PFSK-1 (cell line): Measurements from ENCODE around the gene PHF20.

Experiments
- FOXP2 ChIP-seq: optimal IDR thresholded peaks from 2 replicates; pipeline ENCODE3; 2011; ENCODE audit warnings: borderline replicate concordance, control low read depth, inconsistent platforms; ENCODE audit not compliant: insufficient read depth; ENCODE audit errors: extremely low read length, extremely low read depth
- POLR2AphosphoS5 ChIP-seq: IDR thresholded peaks from 2 replicates; pipeline ENCODE4 v1.6.1; 2012; ENCODE audit warnings: low read depth, mild to moderate bottlenecking, control low read depth, low read length, moderate library complexity
- SIN3A ChIP-seq: IDR thresholded peaks from 2 replicates; pipeline ENCODE4 v1.6.1; 2012; ENCODE audit warnings: mild to moderate bottlenecking, low read length, moderate library complexity, borderline replicate concordance; ENCODE audit not compliant: insufficient read depth
- TAF1 ChIP-seq: IDR thresholded peaks from 2 replicates; pipeline ENCODE4 v1.6.1; 2012; ENCODE audit warnings: low read length, control low read depth, borderline replicate concordance; ENCODE audit not compliant: insufficient read depth
- TF ChIP-seq, protein P1 (sequence below), 2 experiments: IDR thresholded peaks; 2 replicates each; pipeline versions ENCODE4 v1.6.1 to v1.8.0; 2011 to 2012; ENCODE audit warnings: low read depth in 2 of 2, low read length in 2 of 2, control low read depth in 1 of 2, inconsistent platforms in 1 of 2, mild to moderate bottlenecking in 1 of 2, moderate library complexity in 1 of 2; ENCODE audit not compliant: insufficient read depth in 1 of 2

PHF20 gene

GRCh38 chr20:35823147-35823546 lies 51.3 kb downstream of the PHF20 start:
- TF ChIP-seq, protein P1, sequence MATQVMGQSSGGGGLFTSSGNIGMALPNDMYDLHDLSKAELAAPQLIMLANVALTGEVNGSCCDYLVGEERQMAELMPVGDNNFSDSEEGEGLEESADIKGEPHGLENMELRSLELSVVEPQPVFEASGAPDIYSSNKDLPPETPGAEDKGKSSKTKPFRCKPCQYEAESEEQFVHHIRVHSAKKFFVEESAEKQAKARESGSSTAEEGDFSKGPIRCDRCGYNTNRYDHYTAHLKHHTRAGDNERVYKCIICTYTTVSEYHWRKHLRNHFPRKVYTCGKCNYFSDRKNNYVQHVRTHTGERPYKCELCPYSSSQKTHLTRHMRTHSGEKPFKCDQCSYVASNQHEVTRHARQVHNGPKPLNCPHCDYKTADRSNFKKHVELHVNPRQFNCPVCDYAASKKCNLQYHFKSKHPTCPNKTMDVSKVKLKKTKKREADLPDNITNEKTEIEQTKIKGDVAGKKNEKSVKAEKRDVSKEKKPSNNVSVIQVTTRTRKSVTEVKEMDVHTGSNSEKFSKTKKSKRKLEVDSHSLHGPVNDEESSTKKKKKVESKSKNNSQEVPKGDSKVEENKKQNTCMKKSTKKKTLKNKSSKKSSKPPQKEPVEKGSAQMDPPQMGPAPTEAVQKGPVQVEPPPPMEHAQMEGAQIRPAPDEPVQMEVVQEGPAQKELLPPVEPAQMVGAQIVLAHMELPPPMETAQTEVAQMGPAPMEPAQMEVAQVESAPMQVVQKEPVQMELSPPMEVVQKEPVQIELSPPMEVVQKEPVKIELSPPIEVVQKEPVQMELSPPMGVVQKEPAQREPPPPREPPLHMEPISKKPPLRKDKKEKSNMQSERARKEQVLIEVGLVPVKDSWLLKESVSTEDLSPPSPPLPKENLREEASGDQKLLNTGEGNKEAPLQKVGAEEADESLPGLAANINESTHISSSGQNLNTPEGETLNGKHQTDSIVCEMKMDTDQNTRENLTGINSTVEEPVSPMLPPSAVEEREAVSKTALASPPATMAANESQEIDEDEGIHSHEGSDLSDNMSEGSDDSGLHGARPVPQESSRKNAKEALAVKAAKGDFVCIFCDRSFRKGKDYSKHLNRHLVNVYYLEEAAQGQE (IDR thresholded peaks at IDR 0.05; ENCODE audit: insufficient read depth in 1 of 2, low read depth in 2 of 2, low read length in 2 of 2): no peak
- TF ChIP-seq POLR2AphosphoS5: no peak
- no peak for TF ChIP-seq FOXP2
- TF ChIP-seq SIN3A: no peak
- TF ChIP-seq TAF1: no peak

DNA sequence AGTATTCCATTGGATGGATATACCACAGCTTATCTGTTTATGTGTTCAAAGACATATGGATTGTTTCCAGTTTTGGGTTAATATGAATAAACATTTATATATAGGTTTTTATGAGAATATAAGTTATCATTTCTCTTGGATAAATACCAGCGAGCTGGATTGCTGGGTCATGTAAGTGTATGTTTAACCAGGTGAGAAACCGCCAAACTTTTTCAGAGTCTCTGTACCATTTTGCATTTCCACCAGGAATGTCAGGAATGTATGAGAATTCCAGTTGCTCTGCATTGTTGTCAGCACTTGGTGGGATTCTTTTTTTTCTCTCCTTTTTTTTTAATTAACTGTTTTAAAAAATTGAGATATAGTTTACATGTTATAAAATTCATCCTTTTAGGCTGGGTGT lies 52.1 kb downstream of the PHF20 start:
- no peak for TF ChIP-seq TAF1

- no peak for TF ChIP-seq POLR2AphosphoS5
- TF ChIP-seq, protein P1 (IDR thresholded peaks at IDR 0.05; ENCODE audit: insufficient read depth in 1 of 2, low read depth in 2 of 2, low read length in 2 of 2): no peak
- TF ChIP-seq SIN3A: no peak
- TF ChIP-seq TAF1: no peak
- no peak for TF ChIP-seq FOXP2
Measured at GRCh38 chr20:35826397-35826998, 54.7 kb downstream of the PHF20 start.

DNA sequence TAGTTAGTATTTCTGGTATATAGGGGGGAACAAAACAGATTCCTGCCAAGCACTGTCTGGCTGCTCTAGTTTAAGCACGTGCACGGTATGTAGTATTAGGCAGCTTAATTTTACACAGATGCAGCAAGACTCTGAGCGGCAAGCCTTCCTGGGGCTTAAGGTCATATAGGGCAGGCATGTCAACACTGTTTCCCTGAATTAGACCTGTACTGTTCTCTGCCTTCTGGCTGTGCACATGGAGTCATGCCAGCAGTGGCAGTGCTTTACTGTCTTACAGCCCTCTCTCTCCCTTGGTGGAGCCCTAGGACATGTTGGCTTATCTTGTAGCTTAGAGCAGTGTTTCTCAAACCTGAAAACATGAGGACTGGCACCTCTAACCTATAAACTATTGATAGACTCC lies 56.6 kb downstream of the PHF20 start:
- TF ChIP-seq TAF1 (no peak), FOXP2 (no peak), SIN3A (no peak), POLR2AphosphoS5 (no peak)
- TF ChIP-seq, protein P1 (IDR thresholded peaks at IDR 0.05; ENCODE audit: insufficient read depth in 1 of 2, low read depth in 2 of 2, low read length in 2 of 2): no peak

- no peak for TF ChIP-seq TAF1
- TF ChIP-seq, protein P1 (IDR thresholded peaks at IDR 0.05; ENCODE audit: insufficient read depth in 1 of 2, low read depth in 2 of 2, low read length in 2 of 2): no peak
- no peak for TF ChIP-seq SIN3A
- TF ChIP-seq FOXP2: no peak
- TF ChIP-seq POLR2AphosphoS5: no peak
Measured at GRCh38 chr20:35828916-35829315, 57.1 kb downstream of the PHF20 start.
